Measurements from ENCODE around the gene IRF4. TPM values are rescaled to one million over a fixed set of nuclear protein-coding genes. Genes with fewer than 3 reads are reported as not detected.

Gene IRF4
- total RNA-seq, 2 experiments from 2014 or later: 189 to 291 TPM

DNA sequence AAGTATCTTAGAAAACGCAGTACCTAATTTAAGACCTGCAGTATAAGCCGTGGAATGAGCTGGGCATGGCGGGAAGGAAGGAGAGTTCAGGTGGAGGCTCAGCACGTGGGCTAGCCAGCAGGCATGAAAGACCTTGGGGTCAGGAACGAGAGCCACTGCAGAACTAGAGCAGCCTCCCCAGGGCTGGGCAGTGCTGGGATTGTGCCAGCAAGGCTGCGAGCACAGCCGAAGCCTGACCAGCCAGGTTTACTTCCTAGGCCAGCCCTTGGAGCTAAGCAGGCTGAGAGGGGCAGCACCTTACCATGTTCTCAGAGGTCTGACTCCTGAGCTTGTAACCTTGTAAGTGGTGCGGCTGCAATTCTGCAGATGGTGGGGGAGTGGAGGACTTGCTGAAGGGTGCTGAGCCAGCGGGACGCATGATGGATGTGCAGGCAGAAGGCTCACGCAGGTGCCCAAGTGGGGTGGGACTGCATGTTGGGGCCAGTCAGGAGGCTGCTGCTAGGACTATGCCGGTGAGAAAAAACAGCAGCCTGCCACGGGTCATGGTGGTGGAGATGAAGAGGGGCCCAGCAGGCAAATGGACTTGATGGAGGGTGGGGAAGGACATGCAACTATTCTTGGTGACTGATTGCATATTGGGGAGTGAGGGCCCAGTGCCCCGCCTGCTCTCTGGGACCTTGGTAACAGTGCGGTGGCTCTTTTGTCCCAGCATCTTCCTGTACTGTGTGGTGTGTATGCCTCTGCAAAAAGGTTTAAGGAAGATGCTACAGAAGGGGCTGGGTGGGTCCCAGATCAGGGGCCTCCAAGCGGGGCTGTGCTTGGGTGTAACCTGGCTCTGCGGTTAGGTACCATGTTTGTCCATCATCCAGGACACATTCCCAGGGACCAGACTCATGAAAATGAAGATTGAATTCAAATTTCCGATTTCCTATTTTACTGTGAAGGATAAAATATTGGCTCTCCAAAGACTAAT is 37.6 kb upstream of the IRF4 start:
- ChIA-PET CTCF (ENCODE audit: unreplicated experiment) (interaction anchor here (0.9 to 1.1 kb wide), 2 partner anchors 12 to 39 kb away, joined by 3 to 4 read pairs; no protein-coding TSS in a partner anchor), POLR2A (interaction anchor here (0.6 to 8.4 kb wide), 10 partner anchors 8 to 133 kb away, joined by 3 to 77 read pairs (median 8); partner anchors contain the start of gene IRF4)
- Histone ChIP-seq H4K20me1 (ENCODE audit: insufficient read depth, low read length) (no peaks in the 10 kb centered on the region), H3K9me2 (ENCODE audit: insufficient read depth, low read length) (no peaks in the 10 kb centered on the region), H3K4me1 (ENCODE audit: insufficient read depth, low read length, poor library complexity, severe bottlenecking) (peaks cover 99% of the 10 kb centered on the region), H3K4me3 (ENCODE audit: low read depth, low read length, poor library complexity, severe bottlenecking) (no peak overlapping the region), H3K4me2 (ENCODE audit: low read length) (peak overlapping the region; percentile 66), H3K79me2 (ENCODE audit: insufficient read depth, low read depth, low read length) (no peaks in the 10 kb centered on the region), H3K36me3 (ENCODE audit: insufficient read depth, low read length) (peaks cover 6% of the 10 kb centered on the region; the same call in 1 of the 2 replicates), H3K27ac (ENCODE audit: low read depth, low read length, poor library complexity, severe bottlenecking) (peak overlapping the region; percentile 86), H3K9me3 (ENCODE audit: low read length) (no peaks in the 10 kb centered on the region), H2AFZ (ENCODE audit: low read length) (no peak overlapping the region)
- TF ChIP-seq EZH2phosphoT487 (IDR thresholded peaks at IDR 0.05; ENCODE audit: borderline replicate concordance, low read depth, low read length): no peak
- TF ChIP-seq, protein P1, sequence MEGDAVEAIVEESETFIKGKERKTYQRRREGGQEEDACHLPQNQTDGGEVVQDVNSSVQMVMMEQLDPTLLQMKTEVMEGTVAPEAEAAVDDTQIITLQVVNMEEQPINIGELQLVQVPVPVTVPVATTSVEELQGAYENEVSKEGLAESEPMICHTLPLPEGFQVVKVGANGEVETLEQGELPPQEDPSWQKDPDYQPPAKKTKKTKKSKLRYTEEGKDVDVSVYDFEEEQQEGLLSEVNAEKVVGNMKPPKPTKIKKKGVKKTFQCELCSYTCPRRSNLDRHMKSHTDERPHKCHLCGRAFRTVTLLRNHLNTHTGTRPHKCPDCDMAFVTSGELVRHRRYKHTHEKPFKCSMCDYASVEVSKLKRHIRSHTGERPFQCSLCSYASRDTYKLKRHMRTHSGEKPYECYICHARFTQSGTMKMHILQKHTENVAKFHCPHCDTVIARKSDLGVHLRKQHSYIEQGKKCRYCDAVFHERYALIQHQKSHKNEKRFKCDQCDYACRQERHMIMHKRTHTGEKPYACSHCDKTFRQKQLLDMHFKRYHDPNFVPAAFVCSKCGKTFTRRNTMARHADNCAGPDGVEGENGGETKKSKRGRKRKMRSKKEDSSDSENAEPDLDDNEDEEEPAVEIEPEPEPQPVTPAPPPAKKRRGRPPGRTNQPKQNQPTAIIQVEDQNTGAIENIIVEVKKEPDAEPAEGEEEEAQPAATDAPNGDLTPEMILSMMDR (conservative IDR thresholded peaks at IDR 0.05; ENCODE audit: low read length): no peak
- no peak for DNase-seq (ENCODE audit: low spot score)
- intact Hi-C loops (cut with micrococcal nuclease; ENCODE audit: unreplicated experiment): loop anchor here (5.0 kb wide), 1 partner anchor 38 kb away; the partner anchor contains the start of gene IRF4
- no TSS peak for BruUV-seq (replicated peaks)

DNA sequence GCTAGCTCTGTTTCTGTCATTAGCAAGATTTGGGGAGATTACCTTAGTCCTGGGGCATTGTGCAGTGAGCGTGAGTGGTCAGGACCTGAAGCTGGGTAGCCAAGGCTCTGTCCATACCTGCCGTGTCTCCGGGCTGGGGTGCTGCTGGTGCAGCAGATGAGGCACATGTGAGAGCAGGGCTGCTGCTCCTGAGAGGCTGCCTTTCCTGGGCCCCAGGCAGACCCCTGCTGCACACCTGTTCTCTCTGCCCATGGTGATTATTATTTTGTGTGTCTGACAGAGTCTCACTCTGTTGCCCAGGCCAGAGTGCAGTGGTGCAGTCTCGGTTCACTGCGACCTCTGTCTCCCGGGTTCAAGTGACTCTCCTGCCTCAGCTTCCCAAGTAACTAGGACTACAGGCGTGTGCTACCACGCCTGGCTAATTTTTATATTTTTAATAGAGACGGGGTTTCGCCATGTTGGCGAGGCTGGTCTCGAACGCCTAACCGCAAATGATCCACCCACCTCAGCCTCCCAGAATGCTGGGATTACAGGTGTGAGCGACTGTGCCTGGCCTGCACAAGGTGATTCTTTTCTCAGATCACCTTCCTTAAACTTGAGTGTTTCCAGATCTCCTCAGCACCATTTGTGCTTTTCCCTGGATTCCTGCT is 36.8 kb upstream of the IRF4 start:
- no peaks in the 10 kb centered on the region; the same call in 1 of the 2 replicates for H3K36me3 ChIP-seq (ENCODE audit: insufficient read depth, low read length)
- H3K4me2 ChIP-seq (ENCODE audit: low read length): peak overlapping the region; percentile 66
- TF ChIP-seq, protein P1 (conservative IDR thresholded peaks at IDR 0.05; ENCODE audit: low read length): no peak
- no peak for TF ChIP-seq EZH2phosphoT487 (IDR thresholded peaks at IDR 0.05; ENCODE audit: borderline replicate concordance, low read depth, low read length)
- ChIA-PET POLR2A (interaction anchor here (0.6 to 8.4 kb wide), 20 partner anchors 8 to 165 kb away, joined by 3 to 77 read pairs (median 8); partner anchors contain the start of genes DUSP22 and IRF4), CTCF (ENCODE audit: unreplicated experiment) (interaction anchor here (0.6 to 1.7 kb wide), 3 partner anchors 11 to 136 kb away, joined by 3 to 5 read pairs (median 3); no protein-coding TSS in a partner anchor)
- H3K4me1 ChIP-seq (ENCODE audit: insufficient read depth, low read length, poor library complexity, severe bottlenecking): peaks cover 99% of the 10 kb centered on the region
- DNase-seq (ENCODE audit: low spot score): peak; percentile 63
- H2AFZ ChIP-seq (ENCODE audit: low read length): peak overlapping the region; percentile 4; the same call in 1 of the 2 replicates
- H3K4me3 ChIP-seq (ENCODE audit: low read depth, low read length, poor library complexity, severe bottlenecking): peak overlapping the region; percentile 5
- H4K20me1 ChIP-seq (ENCODE audit: insufficient read depth, low read length): no peaks in the 10 kb centered on the region
- intact Hi-C loops (cut with micrococcal nuclease; ENCODE audit: unreplicated experiment): loop anchor here (5.0 kb wide), 1 partner anchor 38 kb away; the partner anchor contains the start of gene IRF4
- BruUV-seq (replicated peaks): no TSS peak
- H3K79me2 ChIP-seq (ENCODE audit: insufficient read depth, low read depth, low read length): no peaks in the 10 kb centered on the region
- H3K9me3 ChIP-seq (ENCODE audit: low read length): no peaks in the 10 kb centered on the region
- peak overlapping the region; percentile 86 for H3K27ac ChIP-seq (ENCODE audit: low read depth, low read length, poor library complexity, severe bottlenecking)
- no peaks in the 10 kb centered on the region for H3K9me2 ChIP-seq (ENCODE audit: insufficient read depth, low read length)

All from OCI-LY7 (cell line).